ENCODE measurements around the gene APOBEC3C. TPM values are rescaled to one million over a fixed set of nuclear protein-coding genes. Genes with fewer than 3 reads are reported as not detected.

Gene APOBEC3C
- 10 to 100 TPM; 15.5 to 19.6 TPM for total RNA-seq

GRCh38 chr22:39013942-39014722 lies at the start of gene APOBEC3C:
Gene APOBEC3C (plus strand): TSS chr22:39014257. CDS start chr22:39014363, 106 bp downstream.

GRCh38 chr22:38981992-38982927 lies 31.8 kb upstream of the APOBEC3C start, which contains the start of gene APOBEC3B:
Gene APOBEC3B (plus strand): TSS chr22:38982347. CDS start chr22:38982454, 107 bp downstream.

GRCh38 chr22:39040538-39041296 lies 26.7 kb downstream of the APOBEC3C start, which contains the start of gene APOBEC3F:
Gene APOBEC3F (plus strand): TSS chr22:39040864. CDS start chr22:39040961, 97 bp downstream.

Other genes starting within 250 kb of the APOBEC3C start
- gene DNAL4, start 220.1 kb upstream of the APOBEC3C start, total RNA-seq: 10 to 100 TPM; 10.3 to 12.0 TPM
- under 1 TPM; under 0.01 to 0.69 TPM for gene NPTXR, start 170.2 kb upstream of the APOBEC3C start, total RNA-seq
- gene CBX6, start 142.0 kb upstream of the APOBEC3C start, total RNA-seq: 10 to 100 TPM; 39.2 to 44.3 TPM
- gene APOBEC3A, start 56.6 kb upstream of the APOBEC3C start, total RNA-seq: not detected
- gene APOBEC3B, start 31.9 kb upstream of the APOBEC3C start, total RNA-seq: 1 to 10 TPM; 3.4 to 4.0 TPM
- gene APOBEC3D, start 6.9 kb downstream of the APOBEC3C start, total RNA-seq: 1 to 10 TPM; 5.9 to 7.3 TPM
- gene APOBEC3F, start 26.6 kb downstream of the APOBEC3C start, total RNA-seq: 1 to 10 TPM; 4.1 to 8.0 TPM
- 10 to 100 TPM; 25.0 to 25.8 TPM for gene APOBEC3G, start 63.0 kb downstream of the APOBEC3C start, total RNA-seq
- under 1 TPM in 1 of 2 donors, not detected in 1; 0.69 TPM for gene APOBEC3H, start 83.0 kb downstream of the APOBEC3C start, total RNA-seq
- gene CBX7, start 138.4 kb downstream of the APOBEC3C start, total RNA-seq: 1 to 10 TPM; 2.0 to 3.8 TPM
- gene PDGFB, start 230.7 kb downstream of the APOBEC3C start, total RNA-seq: not detected

Measured in melanocyte of skin (primary cell).